Activated CD8-positive, alpha-beta memory T cell treated with anti-CD3 and anti-CD28 coated beads, Interleukin-2, amount 50 U/mL, for 24 hours (primary cell): ENCODE measurements around the gene STXBP2.
"Not testable (repeated sequence)": the region's sequence is repeated elsewhere in the genome, so short reads cannot be mapped to it uniquely, and the experiment has no call there.

Source experiments
- DNase-seq: peaks from one replicate; pipeline ENCODE4 v3.0.0-alpha.2; 2020; ENCODE audit errors: extremely low read depth

STXBP2 gene

DNA sequence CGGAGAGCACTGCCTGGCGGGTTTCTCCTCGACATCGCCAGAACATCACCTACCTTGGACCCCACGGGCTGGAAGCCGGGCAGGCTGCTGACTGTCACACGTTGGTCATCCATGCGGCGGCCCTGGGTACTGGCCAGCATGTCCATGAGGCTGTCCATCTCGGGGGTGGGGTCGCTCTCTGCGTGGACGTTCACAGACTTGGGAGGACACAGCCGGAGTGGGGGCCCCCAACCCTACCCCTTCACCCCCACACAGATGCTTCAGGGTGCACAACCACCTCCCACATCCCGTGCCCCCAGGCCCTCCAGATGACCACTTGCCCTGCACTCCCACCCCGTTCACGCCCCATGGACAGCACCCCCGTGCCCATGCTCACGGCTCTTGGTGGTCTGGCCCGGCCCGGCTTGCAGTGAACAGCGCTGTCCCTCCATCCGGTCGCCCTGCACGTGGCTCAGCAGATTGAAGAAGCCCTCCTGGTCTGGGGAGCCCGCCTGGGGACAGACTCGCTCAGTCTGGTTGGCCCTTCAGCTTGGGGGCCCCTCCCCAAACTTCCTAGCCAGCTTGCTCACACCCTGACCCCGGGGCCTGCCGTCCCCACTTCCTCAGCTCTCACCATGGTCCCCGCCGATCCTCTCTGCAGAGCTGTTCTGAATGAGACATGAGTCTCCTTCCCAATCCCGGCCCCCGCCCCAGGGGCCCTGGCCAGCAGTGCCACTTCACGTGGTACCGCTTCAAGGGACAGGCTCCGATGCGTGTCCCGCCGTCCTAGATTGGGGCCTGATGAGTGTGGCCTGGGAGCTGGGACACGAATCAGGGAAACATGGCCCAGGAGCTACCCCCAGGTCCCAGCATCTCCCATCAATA is 4.3 kb upstream of the STXBP2 start:
- DNase-seq = no peak

DNA sequence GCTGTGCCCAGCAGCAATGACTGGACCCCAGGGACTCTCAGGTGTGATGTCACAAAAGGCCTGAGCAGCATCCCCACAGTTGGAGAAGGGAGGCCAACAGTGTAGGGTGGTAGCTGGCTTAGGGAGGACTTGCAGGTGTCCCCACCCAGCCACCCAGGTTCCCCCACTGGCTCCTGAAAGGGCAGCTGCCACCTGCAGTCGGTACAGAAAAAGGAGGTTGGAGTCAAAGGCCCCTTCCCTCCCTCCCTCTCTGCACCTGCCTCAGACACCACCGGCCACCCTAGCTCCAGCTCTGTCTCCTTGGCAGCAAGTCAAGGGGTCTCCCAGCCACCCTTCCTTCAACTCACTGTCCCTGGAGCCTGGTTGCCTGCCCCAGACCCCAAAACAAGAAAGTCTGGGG is 3.2 kb upstream of the STXBP2 start, which contains the start of gene PCP2:
PCP2 (minus strand) TSS at position 22 of the 400 bp plus-strand sequence. CDS start 262 bp downstream, outside the sequence.
- no peak for DNase-seq

DNA sequence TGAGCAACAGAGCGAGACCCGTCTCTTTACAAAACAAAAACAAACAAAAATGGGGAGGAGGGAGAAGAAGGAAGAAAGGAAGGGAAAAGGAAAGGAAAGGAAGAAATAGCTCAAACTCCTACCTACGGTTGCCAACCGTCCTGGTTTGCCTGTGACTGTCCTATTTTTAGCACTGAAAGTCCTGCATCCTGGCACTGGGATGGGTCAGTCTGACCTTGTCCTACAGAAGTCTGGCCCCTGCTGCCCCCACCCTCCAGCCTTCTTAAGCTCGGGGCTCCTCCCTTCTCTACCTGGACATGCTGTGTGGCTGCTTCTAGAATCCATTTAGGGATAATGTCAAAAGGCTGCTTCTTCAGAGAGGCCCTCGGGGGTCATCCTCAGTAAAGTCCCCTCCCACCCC is 1.2 kb upstream of the STXBP2 start:
- no peak for DNase-seq

DNA sequence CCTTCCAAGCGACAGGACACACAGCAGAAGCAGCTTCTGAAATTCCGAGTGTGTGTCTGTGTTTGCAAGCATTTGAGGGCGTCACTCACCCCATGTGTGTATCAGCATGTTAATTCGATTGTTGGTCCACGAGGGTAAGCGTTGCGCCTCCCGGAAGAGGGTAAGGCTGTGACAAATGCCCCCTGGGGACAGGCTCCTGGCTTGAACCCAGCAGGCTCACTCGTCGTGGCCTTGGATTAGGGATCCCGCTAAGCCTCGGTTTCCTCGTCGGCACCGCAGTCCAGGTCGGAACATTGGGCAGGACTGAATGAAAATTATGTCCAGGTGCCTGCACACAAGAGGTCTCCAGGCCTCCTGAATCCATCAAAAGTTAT is 606 bp upstream of the STXBP2 start:
- no peak for DNase-seq

DNA sequence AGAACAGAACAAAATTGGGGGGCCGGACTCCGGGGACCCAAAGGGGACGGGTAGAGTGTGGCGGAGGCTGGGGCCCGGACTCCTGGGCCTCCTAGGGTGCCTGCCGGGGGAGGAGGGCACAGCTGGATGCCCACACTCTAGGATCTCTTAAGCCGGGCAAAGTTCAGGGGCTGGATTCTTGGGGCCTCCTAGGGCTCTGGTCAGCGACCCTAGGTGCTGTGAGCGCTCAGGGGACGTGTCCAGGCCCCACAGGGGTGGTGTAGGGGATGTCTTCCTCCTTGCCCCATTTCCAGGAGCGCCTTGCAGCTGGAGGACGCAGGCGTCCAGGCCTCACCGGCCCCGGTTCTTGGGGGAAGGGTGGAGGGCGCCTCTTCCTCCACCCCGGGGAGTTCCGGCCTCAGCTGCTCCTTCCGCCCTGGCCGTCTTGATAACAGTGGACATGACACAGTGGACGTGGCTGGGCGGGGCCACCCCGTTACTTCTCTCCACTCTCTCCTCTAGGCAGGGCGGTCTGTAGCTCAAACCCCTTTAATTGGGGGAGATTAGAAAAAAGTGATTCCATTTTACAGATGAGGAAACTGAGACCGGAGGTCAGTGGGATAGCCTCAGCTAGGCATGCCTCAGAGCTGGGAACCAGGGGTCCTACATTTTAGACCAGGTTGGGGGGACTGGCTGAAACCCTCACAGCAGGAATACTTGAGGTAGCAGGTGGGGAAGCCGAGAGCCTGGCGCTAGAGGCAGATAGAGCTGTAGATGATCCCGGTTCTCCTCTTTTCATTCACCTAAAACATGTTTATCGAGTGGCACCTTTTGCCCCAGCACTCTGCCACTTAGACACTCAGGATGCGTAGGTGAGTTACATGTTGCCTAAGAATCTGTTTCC is 705 bp downstream of the STXBP2 start:
- no peak for DNase-seq

DNA sequence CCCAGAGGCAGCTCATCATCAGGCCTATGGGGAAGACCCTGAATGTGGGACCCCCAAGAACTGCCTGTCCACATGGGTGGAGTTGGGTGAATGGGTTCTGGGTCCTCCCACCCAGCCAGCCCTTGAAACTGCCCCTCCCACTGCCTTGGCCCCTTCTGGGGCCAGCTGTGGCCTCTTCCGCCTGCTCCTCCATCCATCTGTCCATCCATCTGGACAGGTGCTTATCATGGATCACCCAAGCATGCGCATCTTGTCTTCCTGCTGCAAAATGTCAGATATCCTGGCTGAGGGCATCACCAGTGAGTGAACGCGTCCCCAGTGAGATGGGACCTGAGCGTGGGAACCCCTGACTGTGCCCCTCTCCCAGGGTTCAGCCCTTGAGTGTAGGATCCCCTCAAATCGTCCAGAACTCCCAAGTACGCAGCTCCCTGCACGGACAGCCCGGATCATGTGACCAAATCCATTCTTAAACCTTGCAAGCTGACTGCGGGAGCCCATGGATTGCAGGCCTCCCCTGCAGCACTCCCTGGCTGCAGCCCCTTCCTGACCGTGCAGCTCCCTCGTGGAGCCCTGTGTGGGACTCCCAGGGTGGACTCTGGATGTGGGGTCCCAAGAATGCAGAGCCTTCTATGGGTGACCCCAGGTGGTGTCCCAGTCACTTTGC is 2.0 kb downstream of the STXBP2 start:
- no peak for DNase-seq

DNA sequence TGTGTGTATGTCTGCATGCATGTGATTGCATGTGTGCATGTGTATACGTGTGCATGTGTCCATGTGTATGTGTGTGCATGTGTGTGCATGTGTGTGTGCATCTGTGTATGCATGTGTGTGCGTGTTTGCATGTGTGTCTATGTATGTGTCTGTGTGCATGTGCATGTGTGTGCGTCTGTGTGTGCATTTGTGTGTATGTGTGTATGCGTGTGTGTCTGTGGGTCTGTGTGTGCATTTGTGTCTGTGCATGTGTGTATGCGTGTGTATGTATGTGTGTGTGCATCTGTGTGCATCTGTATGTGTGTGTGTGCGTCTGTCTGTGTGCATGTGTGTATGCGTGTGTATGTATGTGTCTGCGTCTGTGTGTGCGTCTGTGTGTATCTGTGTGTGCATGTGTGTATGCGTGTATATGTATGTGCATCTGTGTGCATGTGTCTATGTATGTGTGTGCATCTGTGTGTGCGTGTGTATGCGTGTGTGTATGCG is 3.0 kb downstream of the STXBP2 start:
- DNase-seq = no peak

DNA sequence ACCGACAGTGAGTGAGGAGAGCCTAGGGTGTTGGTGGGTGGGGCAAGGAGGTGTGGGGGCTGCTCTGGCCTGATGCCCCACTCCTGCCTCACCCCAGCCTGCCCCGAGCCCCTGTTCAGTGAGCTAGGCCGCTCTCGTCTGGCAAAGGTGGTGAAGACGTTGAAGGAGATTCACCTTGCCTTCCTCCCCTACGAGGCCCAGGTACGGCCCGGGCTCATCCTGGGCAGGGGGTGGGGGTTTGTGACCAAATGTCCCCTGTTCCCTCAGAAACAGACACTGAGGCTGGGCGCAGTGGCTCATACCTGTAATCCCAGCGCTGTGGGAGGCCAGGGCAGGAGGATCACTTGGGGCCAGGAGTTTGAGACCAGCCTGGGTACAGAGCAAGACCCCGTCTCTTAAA is 3.9 kb downstream of the STXBP2 start:
- no peak for DNase-seq

DNA sequence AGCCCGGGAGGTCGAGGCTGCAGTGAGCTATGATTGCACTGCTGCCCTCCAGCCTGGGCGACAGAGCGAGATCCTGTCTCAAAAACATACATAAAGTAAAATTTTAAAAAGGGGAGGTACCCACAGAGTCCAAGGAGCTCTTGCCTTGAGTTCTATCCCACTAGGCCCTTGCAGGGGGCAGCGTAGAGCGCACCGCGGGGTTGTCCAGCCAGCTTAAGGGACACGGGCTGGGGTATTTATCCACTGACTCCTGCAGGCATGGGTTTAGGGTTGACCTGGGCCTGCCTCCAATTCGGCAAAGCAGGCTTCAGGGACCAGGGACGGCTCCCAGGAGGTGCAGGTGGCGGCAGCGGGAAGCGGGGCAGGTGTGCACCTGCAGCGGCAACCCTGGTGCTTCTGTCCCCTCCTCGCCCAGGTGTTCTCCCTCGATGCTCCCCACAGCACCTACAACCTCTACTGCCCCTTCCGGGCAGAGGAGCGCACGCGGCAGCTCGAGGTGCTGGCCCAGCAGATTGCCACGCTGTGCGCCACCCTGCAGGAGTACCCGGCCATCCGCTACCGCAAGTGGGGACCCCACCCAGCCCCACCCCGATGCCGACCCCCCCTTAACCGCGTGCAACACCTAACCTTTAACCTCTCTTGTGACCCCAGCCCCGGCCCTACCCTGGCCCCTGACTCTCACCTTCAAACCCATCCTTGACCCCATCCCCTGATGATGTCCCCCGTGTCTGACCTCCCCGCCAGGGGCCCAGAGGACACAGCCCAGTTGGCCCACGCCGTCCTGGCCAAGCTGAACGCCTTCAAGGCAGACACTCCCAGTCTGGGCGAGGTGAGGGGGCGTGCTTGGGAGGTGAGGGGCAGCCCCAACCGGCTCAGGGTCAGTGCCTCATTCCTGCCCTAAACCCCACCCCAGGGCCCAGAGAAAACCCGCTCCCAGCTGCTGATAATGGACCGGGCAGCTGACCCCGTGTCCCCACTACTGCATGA is 4.7 kb downstream of the STXBP2 start:
- no peak for DNase-seq

DNA sequence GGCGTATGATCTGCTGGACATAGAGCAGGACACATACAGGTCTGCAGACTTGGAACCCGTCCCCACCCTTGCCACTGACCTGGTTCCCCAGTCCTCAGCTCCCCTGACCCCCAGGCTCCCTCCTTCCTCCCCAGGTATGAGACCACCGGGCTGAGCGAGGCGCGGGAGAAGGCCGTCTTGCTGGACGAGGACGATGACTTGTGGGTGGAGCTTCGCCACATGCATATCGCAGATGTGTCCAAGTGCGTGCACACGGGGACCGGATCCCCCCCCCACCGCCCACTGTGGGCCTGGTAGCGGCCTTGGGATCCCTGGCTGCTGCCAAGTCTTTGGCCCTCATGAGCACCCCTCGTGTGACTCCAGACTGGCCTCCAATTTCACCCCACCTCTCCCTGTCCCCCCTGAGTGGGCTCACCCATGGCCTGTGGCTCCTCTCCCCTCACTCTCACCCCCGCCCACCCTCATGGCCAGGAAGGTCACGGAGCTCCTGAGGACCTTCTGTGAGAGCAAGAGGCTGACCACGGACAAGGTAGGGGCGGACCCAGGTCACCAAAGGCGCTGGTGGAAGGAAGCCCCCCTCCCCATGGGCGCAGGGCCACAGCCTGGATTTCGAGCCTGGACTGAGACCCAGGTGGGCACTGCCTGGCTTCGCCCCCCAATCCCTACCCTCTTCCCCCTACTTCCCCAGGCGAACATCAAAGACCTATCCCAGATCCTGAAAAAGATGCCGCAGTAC is 5.6 kb downstream of the STXBP2 start:
- no peak for DNase-seq

DNA sequence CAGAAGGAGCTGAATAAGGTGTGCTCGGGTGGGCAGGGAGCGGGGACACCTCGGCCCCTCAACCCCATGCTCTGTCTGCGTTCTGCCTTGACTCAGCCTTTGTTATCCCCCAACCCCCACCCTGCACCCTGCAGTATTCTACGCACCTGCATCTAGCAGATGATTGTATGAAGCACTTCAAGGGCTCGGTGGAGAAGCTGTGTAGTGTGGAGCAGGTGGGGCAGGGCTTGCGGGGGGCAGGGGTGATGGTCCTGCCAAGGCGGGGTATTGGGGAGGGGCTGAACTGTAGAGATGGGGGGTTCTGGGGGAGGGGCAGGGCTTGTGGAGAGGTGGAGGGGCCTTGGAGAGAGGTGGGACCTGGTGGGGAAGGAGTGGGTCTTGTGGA is 6.1 kb downstream of the STXBP2 start:
- DNase-seq = no peak

DNA sequence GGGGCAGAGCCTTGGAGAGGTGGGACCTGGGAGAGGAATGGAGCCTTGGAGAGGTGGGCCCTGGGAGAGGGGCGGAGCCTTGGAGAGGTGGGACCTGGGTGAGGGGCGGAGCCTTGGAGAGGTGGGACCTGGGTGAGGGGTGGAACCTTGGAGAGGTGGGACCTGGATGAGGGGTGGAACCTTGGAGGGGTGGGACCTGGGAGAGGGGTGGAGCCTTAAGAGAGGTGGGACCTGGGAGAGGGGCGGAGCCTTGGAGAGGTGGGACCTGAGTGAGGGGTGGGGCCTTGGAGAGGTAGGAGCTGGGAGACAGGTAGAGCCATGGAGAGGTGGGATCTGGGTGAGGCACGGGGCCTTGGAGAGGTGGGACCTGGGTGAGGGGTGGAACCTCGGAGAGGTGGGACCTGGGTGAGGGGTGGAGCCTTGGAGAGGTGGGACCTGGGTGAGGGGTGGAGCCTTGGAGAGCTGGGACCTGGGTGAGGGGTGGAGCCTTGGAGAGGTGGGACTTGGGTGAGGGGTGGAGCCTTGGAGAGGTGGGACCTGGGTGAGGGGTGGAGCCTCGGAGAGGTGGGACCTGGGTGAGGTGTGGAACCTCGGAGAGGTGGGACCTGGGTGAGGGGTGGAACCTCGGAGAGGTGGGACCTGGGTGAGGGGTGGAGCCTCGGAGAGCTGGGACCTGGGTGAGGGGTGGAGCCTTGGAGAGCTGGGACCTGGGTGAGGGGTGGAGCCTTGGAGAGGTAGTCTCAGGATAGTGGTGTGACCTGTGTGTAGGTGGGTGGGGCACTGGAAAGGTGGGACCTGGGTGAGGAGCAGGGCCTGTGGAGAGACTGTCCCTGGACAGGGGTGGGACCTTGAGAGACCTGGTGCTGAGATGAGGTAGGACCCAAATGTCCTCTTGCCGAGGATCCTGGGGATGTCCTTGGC is 7.0 kb downstream of the STXBP2 start:
- DNase-seq = not testable (repeated sequence)

DNA sequence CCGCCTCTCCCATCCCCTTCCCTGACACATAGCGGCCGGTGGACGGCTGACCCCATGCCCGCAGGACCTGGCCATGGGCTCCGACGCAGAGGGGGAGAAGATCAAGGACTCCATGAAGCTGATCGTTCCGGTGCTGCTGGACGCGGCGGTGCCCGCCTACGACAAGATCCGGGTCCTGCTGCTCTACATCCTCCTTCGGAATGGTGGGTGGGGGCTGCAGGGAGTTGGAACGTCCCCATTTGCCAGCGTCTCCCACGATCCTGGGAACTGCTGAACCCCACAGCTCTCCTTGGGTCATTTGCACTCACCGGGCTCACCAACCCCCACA is 7.6 kb downstream of the STXBP2 start:
- no peak for DNase-seq

DNA sequence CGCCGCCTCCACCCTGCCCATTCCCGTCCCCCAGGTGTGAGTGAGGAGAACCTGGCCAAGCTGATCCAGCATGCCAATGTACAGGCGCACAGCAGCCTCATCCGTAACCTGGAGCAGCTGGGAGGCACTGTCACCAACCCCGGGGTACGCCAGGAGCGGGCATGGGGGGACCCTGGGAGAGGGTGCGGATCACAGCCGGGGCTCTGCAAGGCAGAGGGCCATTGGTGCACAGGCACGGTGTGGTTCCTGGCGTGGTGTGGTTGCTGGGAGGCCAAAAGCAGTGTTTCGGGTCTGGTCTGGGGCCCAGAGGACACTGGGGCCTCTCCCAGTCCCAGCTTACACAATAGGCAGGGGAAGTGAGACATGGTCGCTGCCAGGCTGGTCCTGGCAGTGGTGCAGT is 8.3 kb downstream of the STXBP2 start:
- DNase-seq = no peak

DNA sequence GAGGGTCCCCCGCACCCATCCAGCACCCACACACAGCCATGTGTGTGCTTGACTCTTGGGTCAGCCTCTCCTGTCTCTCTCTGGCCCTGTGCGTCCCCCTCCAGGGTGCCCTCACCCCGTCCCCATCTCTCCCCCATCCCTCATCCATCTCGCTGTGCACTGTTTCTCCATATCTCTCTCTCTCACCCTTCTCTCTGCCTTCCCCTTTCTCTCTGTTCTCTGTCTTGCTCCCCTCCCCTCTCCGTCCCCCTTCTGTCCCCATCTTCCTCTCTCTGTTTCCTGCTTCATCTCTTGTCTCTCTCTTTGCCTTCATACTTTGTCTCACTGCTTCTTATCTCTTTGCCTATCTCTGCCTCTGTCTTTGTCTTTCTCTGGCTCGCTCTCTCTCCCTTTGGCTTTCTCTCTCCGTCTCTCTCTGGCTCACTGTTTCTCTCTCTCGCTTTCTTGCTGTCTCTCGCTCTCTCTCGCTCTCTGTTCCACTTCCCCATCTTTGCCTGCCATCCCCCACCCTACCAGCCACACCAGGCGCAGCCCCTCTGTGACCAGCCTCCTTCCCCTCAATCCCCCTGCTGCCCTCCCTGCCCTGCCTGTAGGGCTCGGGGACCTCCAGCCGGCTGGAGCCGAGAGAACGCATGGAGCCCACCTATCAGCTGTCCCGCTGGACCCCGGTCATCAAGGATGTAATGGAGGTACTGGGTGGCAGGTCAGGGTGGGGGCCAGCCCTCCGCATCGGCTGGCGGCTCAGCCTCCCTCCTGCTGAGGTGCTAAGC is 8.9 kb downstream of the STXBP2 start:
- no peak for DNase-seq

DNA sequence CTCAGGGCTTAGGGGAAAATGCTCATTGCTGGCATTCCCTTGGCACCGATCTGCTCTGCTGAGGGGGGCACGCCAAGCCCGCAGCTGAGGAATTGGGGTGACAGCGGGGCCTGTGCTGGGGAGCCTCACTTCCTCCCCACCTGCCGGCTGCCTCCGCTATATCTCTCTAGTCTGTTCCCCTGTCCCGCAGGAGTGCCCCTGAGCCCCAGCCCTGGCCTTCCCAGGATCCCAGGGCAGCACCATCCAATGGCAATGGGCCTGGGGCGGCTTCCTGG is 9.5 kb downstream of the STXBP2 start:
- DNase-seq = no peak

DNA sequence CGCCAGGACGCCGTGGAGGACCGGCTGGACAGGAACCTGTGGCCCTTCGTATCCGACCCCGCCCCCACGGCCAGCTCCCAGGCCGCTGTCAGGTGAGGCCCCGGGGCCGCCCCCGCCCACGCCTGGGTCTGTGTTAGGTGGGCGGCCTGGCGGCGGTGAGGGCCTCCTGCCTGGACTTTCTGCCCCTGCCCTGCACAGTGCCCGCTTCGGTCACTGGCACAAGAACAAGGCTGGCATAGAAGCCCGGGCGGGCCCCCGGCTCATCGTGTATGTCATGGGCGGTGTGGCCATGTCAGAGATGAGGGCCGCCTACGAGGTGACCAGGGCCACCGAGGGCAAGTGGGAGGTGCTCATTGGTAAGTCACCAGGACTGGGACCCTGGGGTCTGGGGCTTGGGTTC is 10.2 kb downstream of the STXBP2 start:
- no peak for DNase-seq

DNA sequence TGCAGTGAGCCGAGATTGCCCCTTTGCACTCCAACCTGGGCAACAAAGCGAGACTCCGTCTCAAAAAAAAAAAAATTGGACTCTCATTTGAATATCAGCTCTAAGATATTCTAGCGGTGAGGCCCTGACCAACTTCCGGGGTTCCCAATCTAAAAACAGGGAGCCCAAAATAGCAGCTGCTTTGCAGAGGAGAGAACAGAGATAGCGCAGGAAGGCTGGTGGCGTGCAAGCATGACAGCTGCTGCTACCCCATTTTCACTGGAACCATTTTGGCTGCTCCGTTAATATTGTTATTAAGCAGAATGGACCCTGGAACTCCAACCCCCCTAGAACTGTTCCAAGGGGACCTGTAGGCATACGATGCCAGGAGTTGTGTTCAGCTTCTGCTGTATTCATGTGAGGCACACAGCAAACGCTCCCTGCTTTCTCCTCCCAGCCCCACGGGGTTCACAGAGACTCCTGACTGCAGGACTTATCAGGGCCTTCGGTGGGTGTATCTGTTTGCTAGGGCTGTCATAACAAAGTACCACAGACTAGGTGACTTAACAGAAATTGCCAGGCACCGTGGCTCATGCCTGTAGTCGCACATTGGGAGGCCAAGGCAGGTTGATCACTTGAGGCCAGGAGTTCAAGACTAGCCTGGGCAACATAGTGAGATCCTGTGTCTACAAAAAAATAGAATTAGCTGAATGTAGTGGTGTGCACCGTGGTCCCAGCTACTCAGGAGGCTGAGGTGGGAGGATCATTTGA is 11.5 kb downstream of the STXBP2 start:
- no peak for DNase-seq
